ENCODE measurements around the gene DNAH3.

DNAH3 gene

GRCh38 chr16:21070564-21070963 is 80.1 kb downstream of the DNAH3 start:
- TF ChIP-seq GATA3 (IDR thresholded peaks at IDR 0.05; ENCODE audit: low read depth, low read length), result no peak
- TF ChIP-seq GATA2 (IDR thresholded peaks at IDR 0.05; ENCODE audit: low read depth, low read length), result no peak

- TF ChIP-seq GATA2 (IDR thresholded peaks at IDR 0.05; ENCODE audit: low read depth, low read length), result no peak
- no peak for TF ChIP-seq GATA3 (IDR thresholded peaks at IDR 0.05; ENCODE audit: low read depth, low read length)
These were observed 80.7 kb downstream of the DNAH3 start for GRCh38 chr16:21069986-21070385.

- TF ChIP-seq GATA2 (IDR thresholded peaks at IDR 0.05; ENCODE audit: low read depth, low read length), result no peak
- TF ChIP-seq GATA3 (IDR thresholded peaks at IDR 0.05; ENCODE audit: low read depth, low read length), result no peak
These were observed 86.4 kb downstream of the DNAH3 start for GRCh38 chr16:21064203-21064602.

GRCh38 chr16:21060027-21060510 is 90.6 kb downstream of the DNAH3 start:
- TF ChIP-seq GATA2 (IDR thresholded peaks at IDR 0.05; ENCODE audit: low read depth, low read length), result no peak
- TF ChIP-seq GATA3 (IDR thresholded peaks at IDR 0.05; ENCODE audit: low read depth, low read length), result no peak

- no peak for TF ChIP-seq GATA3 (IDR thresholded peaks at IDR 0.05; ENCODE audit: low read depth, low read length)
- no peak for TF ChIP-seq GATA2 (IDR thresholded peaks at IDR 0.05; ENCODE audit: low read depth, low read length)
These were observed 92.8 kb downstream of the DNAH3 start for GRCh38 chr16:21057875-21058274.

- no peak for TF ChIP-seq GATA2 (IDR thresholded peaks at IDR 0.05; ENCODE audit: low read depth, low read length)
These were observed 94.2 kb downstream of the DNAH3 start for GRCh38 chr16:21056396-21056795.

- no peak for TF ChIP-seq GATA3 (IDR thresholded peaks at IDR 0.05; ENCODE audit: low read depth, low read length)
- TF ChIP-seq GATA2 (IDR thresholded peaks at IDR 0.05; ENCODE audit: low read depth, low read length), result no peak
These were observed 97.1 kb downstream of the DNAH3 start for GRCh38 chr16:21053590-21053989.

- no peak for TF ChIP-seq GATA3 (IDR thresholded peaks at IDR 0.05; ENCODE audit: low read depth, low read length)
These were observed 112.4 kb downstream of the DNAH3 start for GRCh38 chr16:21038197-21038596.

GRCh38 chr16:21037736-21038135 is 112.9 kb downstream of the DNAH3 start:
- TF ChIP-seq GATA2 (IDR thresholded peaks at IDR 0.05; ENCODE audit: low read depth, low read length) (no peak), GATA3 (IDR thresholded peaks at IDR 0.05; ENCODE audit: low read depth, low read length) (no peak)

GRCh38 chr16:21037168-21037567 is 113.5 kb downstream of the DNAH3 start:
- TF ChIP-seq GATA3 (IDR thresholded peaks at IDR 0.05; ENCODE audit: low read depth, low read length), result no peak

- TF ChIP-seq GATA3 (IDR thresholded peaks at IDR 0.05; ENCODE audit: low read depth, low read length) (no peak), GATA2 (IDR thresholded peaks at IDR 0.05; ENCODE audit: low read depth, low read length) (no peak)
These were observed 114.2 kb downstream of the DNAH3 start for GRCh38 chr16:21036471-21036870.

- TF ChIP-seq GATA2 (IDR thresholded peaks at IDR 0.05; ENCODE audit: low read depth, low read length) (no peak), GATA3 (IDR thresholded peaks at IDR 0.05; ENCODE audit: low read depth, low read length) (no peak)
These were observed 116.9 kb downstream of the DNAH3 start for GRCh38 chr16:21033704-21034103.

- no peak for TF ChIP-seq GATA2 (IDR thresholded peaks at IDR 0.05; ENCODE audit: low read depth, low read length)
- TF ChIP-seq GATA3 (IDR thresholded peaks at IDR 0.05; ENCODE audit: low read depth, low read length), result no peak
These were observed 117.4 kb downstream of the DNAH3 start for GRCh38 chr16:21033264-21033663.

- TF ChIP-seq GATA2 (IDR thresholded peaks at IDR 0.05; ENCODE audit: low read depth, low read length) (no peak), GATA3 (IDR thresholded peaks at IDR 0.05; ENCODE audit: low read depth, low read length) (no peak)
These were observed 121.9 kb downstream of the DNAH3 start for GRCh38 chr16:21028728-21029127.

GRCh38 chr16:21026846-21027245 is 123.8 kb downstream of the DNAH3 start:
- no peak for TF ChIP-seq GATA2 (IDR thresholded peaks at IDR 0.05; ENCODE audit: low read depth, low read length)
- no peak for TF ChIP-seq GATA3 (IDR thresholded peaks at IDR 0.05; ENCODE audit: low read depth, low read length)

GRCh38 chr16:21023509-21024202 is 127.0 kb downstream of the DNAH3 start:
- TF ChIP-seq GATA3 (IDR thresholded peaks at IDR 0.05; ENCODE audit: low read depth, low read length) (no peak), GATA2 (IDR thresholded peaks at IDR 0.05; ENCODE audit: low read depth, low read length) (no peak)

Data from SH-SY5Y (cell line).